GM13976 (cell line): ENCODE data around the gene TRIP13.
"Not testable (repeated sequence)": the region's sequence is repeated elsewhere in the genome, so short reads cannot be mapped to it uniquely, and the experiment has no call there.

Experiments used
- DNase-seq: peaks from one replicate; pipeline ENCODE4 v3.0.0; 2012; ENCODE audit warnings: low spot score
- in situ Hi-C: fragments of 300-500 bp; cut with MboI; formaldehyde crosslinking; loops from one replicate; pipeline ENCODE4 v1.12.0; 2022; ENCODE audit warnings: low sequenced_read_pairs, mixed read lengths, inconsistent platforms; ENCODE audit not compliant: unreplicated experiment
- TF ChIP-seq, protein P1 (sequence below): IDR thresholded peaks from 2 replicates; pipeline ENCODE4 v1.5.1; 2012; ENCODE audit warnings: borderline replicate concordance, mild to moderate bottlenecking; ENCODE audit not compliant: insufficient read depth; ENCODE audit errors: extremely low read depth, missing control alignments, control extremely low read depth

TRIP13 gene, protein sequence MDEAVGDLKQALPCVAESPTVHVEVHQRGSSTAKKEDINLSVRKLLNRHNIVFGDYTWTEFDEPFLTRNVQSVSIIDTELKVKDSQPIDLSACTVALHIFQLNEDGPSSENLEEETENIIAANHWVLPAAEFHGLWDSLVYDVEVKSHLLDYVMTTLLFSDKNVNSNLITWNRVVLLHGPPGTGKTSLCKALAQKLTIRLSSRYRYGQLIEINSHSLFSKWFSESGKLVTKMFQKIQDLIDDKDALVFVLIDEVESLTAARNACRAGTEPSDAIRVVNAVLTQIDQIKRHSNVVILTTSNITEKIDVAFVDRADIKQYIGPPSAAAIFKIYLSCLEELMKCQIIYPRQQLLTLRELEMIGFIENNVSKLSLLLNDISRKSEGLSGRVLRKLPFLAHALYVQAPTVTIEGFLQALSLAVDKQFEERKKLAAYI

DNA sequence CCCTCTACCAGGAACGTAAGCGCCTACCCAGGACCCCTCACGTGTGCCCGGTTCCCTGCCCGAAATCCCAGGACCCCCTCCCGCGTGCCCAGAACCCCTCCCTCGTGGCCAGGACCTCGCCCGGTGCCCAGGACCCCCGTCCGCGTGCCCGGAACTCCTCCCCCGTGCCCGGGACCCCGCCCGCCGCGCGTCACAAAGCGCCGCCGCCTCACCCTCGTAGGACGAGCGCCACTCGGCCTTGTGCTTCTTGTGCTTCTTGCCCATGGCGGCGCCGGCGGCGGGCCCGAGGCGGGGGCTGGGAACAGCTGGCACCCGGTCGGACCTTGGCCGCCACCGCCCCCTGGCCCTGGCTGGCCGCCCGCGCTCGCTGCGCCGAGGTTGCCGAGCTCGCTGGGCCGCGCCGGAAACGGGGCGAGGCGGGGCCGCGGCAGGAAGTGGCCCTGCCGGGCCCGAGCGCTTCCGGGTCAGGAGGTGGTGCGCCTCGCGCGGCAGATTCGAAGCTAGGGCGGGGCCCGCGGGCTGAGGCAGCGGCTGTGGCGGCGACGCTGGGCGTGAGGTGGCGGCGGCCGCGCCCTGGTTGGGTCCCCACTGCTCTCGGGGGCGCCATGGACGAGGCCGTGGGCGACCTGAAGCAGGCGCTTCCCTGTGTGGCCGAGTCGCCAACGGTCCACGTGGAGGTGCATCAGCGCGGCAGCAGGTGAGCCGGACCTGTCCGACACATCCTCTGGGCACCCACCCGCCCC lies at the start of gene TRIP13, which contains the start of gene BRD9:
TRIP13 (plus strand) TSS at position 491 of the 743 bp plus-strand sequence; CDS start at position 606, 115 bp downstream.
BRD9 (minus strand) TSS at position 408 of the 743 bp plus-strand sequence; CDS start at position 264, 144 bp downstream.
- in situ Hi-C loops, result no loop called here
- TF ChIP-seq, protein P1, sequence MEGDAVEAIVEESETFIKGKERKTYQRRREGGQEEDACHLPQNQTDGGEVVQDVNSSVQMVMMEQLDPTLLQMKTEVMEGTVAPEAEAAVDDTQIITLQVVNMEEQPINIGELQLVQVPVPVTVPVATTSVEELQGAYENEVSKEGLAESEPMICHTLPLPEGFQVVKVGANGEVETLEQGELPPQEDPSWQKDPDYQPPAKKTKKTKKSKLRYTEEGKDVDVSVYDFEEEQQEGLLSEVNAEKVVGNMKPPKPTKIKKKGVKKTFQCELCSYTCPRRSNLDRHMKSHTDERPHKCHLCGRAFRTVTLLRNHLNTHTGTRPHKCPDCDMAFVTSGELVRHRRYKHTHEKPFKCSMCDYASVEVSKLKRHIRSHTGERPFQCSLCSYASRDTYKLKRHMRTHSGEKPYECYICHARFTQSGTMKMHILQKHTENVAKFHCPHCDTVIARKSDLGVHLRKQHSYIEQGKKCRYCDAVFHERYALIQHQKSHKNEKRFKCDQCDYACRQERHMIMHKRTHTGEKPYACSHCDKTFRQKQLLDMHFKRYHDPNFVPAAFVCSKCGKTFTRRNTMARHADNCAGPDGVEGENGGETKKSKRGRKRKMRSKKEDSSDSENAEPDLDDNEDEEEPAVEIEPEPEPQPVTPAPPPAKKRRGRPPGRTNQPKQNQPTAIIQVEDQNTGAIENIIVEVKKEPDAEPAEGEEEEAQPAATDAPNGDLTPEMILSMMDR, result peak; percentile 15
- DNase-seq, result peak; percentile 99

DNA sequence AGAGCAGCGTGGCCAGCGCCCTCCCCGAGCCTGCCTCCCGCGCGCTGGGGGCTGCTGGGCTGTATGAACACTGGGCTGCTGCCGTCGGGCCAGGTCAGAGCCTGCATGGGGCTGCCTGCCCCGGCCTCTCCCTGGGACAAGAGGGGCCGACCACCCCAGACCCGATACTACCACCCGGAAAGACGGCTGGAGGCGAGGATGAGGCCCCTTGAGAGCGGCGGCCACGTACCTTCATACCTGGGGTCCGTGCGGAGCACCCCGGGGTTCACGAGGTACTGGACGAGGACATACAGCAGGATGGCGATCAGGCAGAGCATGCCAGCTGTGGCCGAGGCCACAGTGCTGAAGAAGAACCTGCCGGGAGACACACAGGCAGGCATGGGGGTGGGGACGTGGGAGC lies 49.3 kb upstream of the TRIP13 start:
- not testable (repeated sequence) for DNase-seq
- in situ Hi-C loops, result loop anchor here (25.0 kb wide), 1 partner anchor 106 kb away; no protein-coding TSS in a partner anchor

DNA sequence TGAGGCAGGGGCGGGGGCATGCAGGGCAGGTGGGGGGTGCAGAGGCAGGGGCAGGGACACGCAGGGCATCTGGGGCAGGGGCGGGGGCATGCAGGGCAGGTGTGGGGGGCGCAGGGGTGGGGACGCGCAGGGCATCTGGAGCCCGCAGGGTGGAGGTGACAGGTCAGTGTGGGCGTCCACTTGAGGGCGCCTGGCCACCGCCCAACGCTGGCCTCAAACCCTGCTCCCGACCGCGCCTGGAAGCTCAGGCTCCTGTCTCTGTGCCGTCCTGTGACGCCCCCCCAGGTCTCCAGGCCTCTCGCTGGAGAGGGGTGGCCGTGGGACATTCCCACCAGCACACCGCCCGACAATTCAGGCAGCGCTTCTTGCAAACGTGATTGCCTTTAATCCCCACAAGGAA lies 48.8 kb upstream of the TRIP13 start:
- in situ Hi-C loops, result loop anchor here (25.0 kb wide), 1 partner anchor 107 kb away; no protein-coding TSS in a partner anchor

DNA sequence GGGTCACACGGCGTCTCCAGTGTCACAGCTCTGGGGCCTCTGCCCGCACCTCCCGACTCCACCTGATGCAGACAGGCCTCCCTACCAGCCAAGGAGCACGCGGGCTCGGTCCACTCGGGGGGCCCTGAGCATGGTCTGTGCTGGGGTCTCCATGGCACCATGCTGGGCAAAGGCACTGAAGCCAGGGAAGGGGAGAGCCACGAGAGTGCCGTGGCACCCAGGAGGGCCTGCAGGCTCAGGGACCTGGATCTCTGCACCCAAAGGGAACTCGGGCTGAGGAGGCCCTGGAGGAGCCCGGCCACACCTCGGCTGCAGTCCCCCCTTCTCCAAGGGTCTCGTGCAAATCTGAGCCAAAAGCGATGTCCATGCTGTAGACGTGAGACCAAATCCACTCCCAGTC lies 48.3 kb upstream of the TRIP13 start:
- DNase-seq, result not testable (repeated sequence)
- in situ Hi-C loops, result loop anchor here (25.0 kb wide), 1 partner anchor 107 kb away; no protein-coding TSS in a partner anchor

More for the DNA sequence above, 48.8 kb upstream of the TRIP13 start:
- DNase-seq, result not testable (repeated sequence)

DNA sequence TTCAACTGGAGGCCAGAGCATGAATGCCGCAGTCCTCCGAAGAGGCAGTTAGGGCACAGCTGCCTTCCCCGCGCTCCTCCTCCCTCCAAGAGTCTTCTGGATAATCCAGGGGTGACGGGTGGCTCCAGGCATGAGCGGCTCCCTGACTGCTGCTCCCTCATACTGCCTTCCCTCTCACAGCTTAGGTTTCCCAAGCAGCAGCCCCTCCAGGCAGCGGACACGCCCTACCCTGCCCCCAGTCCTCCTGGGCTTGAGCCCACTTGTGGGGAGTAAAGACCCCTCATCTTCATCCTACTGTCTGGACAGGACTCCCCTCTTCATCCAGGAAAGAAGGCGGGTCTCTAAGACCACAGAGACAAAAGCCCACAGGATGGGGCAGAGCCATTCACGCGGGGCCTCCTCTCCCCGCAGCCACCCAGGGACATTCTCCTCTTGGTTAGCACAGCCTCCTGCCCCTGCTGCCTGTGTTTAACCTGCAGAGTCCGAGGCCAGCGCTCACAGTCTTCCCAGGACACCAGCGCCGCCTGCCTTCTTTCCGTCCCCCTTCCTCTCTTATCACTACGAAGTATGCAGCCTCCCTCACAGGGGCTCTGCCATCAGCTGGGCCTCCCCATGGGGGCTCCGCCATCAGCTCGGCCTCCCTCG lies 47.5 kb upstream of the TRIP13 start:
- DNase-seq, result not testable (repeated sequence)
- in situ Hi-C loops, result loop anchor here (25.0 kb wide), 1 partner anchor 108 kb away; no protein-coding TSS in a partner anchor

DNA sequence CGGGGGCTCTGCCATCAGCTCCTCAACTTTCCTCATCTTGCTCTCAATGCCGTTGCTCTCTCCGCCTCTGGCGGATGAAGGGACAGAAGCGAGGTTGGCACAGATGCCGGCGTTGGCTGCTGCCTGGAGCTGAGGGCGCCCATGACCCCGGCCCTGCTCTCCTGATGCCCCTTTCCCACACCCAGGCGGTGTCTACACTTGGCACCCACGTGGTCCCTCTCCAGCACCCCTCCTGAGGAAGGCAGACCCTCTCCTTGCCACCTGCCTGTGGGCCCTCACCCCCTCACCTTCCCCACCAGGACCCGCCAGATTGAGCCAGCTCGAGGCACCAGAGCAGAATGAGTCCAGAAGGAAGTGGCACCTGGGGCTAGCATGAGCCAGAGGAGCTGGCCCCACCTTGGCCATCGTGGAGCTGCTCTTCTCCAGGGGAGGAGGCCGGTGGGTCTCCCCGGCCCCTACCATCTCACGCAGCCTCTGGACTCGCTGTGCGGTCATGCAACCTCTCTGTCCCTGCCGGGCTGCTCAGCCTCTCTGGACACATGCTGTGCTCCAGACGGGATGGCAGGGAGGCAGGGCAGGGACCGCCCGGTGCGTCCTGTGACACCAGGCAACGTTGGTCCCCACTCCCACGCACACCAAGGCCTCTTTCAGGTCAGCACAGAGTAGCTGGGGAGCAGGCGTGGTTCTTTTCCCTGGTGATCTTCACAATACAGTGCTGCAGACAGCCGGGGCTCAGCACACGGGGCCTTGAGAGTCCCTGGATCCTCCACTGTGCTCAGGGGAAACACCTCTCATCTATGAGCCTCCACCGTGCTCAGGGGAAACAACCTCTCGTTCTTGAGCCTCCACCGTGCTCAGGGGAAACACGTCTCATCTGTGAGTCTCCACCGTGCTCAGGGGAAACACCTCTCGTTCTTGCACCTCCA lies 46.7 kb upstream of the TRIP13 start:
- DNase-seq, result not testable (repeated sequence)
- in situ Hi-C loops, result loop anchor here (25.0 kb wide), 1 partner anchor 109 kb away; no protein-coding TSS in a partner anchor

DNA sequence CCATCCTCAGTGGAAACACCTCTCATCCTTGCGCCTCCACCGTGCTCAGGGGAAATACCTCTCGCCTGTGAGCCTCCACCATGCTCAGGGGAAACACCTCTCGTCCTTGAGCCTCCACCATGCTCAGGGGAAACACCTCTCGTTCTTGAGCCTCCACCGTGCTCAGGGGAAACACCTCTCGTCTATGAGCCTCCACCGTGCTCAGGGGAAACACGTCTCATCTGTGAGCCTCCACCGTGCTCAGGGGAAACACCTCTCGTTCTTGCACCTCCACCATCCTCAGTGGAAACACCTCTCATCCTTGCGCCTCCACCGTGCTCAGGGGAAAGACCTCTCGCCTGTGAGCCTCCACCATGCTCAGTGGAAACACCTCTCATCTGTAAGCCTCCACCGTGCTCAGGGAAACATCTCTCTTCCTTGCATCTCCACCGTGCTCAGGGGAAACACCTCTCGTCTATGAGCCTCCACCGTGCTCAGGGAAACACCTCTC lies 46.0 kb upstream of the TRIP13 start:
- in situ Hi-C loops, result loop anchor here (25.0 kb wide), 1 partner anchor 109 kb away; no protein-coding TSS in a partner anchor
- DNase-seq, result peak; percentile 57

DNA sequence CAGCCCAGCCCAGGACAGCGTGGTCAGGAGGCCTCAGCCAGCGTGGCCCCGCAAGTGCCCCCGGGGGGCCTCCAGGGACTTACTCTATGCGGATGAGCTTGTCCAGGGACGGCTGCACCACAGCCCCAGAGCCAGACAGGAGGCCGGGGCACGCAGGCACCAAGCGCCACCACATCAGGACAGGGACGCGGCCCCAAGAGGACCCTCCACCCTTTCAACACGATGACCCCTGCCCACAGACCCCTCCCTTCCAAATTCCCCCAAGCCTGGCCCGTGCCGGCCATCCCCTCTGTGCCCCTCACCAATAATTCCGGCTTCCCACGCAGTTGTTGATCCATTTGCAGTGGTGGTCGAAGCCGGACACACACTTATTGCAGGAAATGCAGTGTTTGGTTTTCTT lies 45.5 kb upstream of the TRIP13 start:
- in situ Hi-C loops, result loop anchor here (25.0 kb wide), 1 partner anchor 110 kb away; no protein-coding TSS in a partner anchor
- DNase-seq, result not testable (repeated sequence)

DNA sequence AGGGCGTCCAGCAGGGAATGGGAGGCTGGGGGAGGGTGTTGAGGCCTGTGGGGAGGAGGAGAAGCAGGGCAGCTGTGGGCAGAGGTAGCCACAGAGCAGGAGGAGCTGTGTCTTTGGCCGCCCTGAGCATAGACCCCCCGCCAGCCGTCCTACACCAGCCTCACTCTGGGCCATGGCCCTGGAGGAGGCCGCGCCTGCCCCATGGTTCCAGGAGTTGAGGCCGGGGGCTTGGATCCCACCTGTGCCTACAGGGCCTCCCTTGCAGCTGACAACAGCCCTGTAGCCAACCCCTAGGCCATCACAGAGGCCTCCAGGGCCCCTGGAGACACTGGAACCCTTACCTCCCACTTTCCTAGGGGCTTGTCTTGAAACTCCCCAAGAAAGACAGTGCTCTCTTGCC lies 44.9 kb upstream of the TRIP13 start:
- in situ Hi-C loops, result loop anchor here (25.0 kb wide), 1 partner anchor 110 kb away; no protein-coding TSS in a partner anchor
- not testable (repeated sequence) for DNase-seq

DNA sequence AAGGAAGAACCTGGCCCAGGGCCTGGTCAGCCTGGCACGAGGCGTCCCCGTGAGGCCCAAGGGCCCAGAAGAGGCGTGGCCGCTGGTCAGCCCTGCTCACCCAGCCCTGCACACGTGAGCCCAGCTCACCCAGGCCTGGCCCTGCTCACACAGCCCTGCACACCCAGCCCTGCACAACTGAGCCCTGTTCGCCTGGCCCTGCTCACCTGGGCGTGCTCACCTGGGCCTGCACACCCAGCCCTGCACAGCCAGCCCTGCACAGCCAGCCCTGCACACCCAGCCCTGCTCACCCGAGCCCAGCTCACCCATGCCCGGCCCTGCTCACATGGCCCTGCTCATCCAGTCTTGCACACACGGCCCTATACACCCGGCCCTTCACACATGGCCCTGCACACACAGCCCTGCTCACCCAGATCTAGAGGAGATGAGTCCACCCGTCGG lies 44.0 kb upstream of the TRIP13 start:
- TF ChIP-seq, protein P1, result no peak
- in situ Hi-C loops, result loop anchor here (25.0 kb wide), 1 partner anchor 111 kb away; no protein-coding TSS in a partner anchor

More for the DNA sequence above, 44.0 kb upstream of the TRIP13 start:
- DNase-seq, result no peak
